Epithelial cell of proximal tubule (primary cell): ENCODE measurements around the gene PRDM16. TPM values are rescaled to one million over a fixed set of nuclear protein-coding genes. Genes with fewer than 3 reads are reported as not detected.

ENCODE experiments used
- DNase-seq: peaks from one replicate; pipeline ENCODE4 v3.0.0-alpha.2; 2011; ENCODE audit warnings: low read depth
- H3K4me3 ChIP-seq: 2 replicates; pipeline ENCODE4 v1.5.1; 2011; ENCODE audit warnings: low read depth, mild to moderate bottlenecking, low read length
- CTCF ChIP-seq: conservative IDR thresholded peaks from 2 replicates; pipeline ENCODE4 v1.5.1; 2012; ENCODE audit warnings: low read depth, mild to moderate bottlenecking, low read length
- total RNA-seq: library from RNA; depleted of rRNA; stranded (reverse); fragments of >200 nt; gene quantifications from 2 replicates; pipeline ENCODE4 v1.2.3, GENCODE V29; 2015

The PRDM16 gene
- total RNA-seq, 1 donor from 2014 or later = 0.06 TPM

- TF ChIP-seq CTCF = no peak
- no peak overlapping the region for H3K4me3 ChIP-seq
- no peak for DNase-seq
These were observed 267.9 kb downstream of the PRDM16 start for GRCh38 chr1:3336641-3337630.

DNA sequence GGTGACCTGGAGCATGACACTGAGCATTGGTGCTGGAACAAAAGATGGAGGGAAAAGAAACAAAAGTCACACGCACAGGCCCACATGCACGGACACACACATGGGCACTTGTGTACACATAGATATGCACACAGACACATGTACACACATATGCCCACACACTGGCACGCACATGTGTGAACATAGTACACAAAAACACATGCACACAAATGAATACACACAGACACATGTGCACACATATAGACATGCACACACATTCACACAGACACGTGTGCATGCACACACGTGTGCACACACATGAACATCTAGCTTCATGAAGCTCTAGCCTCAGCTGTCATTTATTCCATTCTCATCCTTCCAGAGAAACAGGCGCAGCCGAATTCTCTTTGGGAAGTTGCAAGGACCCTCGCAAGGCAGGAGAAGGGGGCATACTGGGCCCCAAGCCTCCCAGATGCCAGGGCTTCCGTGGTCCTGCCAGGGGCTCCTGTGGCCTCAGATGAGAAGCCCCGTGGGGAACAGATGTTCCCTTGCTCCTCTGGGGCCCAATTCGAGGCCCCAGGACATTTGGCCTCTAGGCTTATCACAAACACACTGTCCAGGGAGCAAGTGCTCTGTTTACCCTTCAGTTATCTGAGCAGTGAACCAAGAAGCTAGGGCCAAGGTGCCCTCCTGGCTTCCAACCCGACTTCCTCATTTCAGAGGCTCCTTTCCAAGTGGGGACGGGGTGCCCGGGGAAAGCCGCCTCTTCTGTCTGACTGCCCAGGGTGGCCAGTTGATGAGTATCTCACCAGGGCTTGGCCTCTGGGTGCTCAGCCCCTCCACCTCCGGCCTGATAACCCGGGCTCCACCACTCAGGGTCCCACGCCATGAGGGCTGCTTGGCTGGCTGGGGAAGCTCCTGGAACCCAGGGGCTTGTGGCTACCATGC is 269.1 kb downstream of the PRDM16 start:
- no peak for TF ChIP-seq CTCF
- no peak overlapping the region for H3K4me3 ChIP-seq
- no peak for DNase-seq

DNA sequence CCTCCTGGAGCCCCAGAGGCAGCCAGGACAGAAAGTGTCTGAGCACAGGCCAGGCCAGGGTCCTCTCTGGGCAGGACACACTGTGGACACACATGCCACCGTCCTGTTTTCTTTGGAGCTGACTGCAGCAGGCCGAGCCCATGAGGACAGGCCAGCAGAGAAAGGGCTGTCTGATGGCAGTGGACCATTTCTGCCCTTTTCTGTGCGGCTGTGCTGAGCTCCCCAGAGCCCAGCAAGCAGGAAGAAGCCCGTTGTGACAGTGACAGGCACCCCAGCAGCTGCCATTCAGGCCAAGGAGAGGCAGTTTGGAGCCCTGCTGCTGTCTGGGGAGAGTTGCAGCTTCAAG is 269.7 kb downstream of the PRDM16 start:
- H3K4me3 ChIP-seq = no peak overlapping the region
- TF ChIP-seq CTCF = no peak
- DNase-seq = no peak

GRCh38 chr1:3339856-3340255 is 270.9 kb downstream of the PRDM16 start:
- H3K4me3 ChIP-seq = no peak overlapping the region
- no peak for DNase-seq
- no peak for TF ChIP-seq CTCF

- H3K4me3 ChIP-seq = no peak overlapping the region
- no peak for TF ChIP-seq CTCF
- no peak for DNase-seq
These were observed 271.7 kb downstream of the PRDM16 start for GRCh38 chr1:3340548-3341235.

DNA sequence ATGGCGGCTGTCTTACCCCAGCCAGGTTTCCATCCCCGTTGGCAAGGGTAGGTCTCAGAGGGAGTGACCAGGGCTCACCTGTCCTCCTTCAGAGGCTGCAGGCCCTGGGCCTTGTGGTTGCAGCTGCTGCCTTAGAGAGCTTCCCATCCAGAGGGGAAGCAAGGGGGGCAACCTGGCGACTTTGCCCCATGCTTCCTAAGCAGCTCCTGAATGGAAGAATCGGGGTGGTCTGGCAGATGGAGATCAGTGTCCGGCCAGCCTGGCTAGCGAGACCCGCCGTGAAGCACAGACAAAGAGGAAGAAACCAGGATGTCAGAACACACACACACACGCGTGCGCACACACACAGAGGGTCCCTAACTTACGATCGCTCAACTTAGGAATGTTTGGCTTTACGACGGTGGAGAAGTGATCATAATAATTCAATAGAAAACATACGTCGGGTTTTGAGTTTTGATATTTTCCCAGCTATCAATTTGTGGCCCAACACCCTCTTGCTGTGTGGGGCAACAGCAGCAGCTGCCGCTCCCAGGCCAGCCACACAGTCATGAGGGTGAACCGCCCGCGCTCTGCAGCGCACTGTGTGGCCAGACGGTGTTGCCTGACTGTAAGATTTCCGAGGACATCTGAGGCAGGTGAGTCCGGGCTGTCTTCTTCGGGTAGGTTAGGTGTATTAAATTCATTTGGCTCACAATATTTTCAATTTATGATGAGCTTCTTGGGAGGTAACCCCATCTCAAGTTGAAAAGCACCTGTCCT is 272.4 kb downstream of the PRDM16 start:
- no peak overlapping the region for H3K4me3 ChIP-seq
- no peak for TF ChIP-seq CTCF
- no peak for DNase-seq
